Lower lobe of right lung (tissue), 2 donors: Measurements from ENCODE around the gene CCAR1. TPM values are rescaled to one million over a fixed set of nuclear protein-coding genes. Genes with fewer than 3 reads are reported as not detected.
"Not testable (repeated sequence)": the region's sequence is repeated elsewhere in the genome, so short reads cannot be mapped to it uniquely, and the experiment has no call there.

Experiments used
- ATAC-seq, 2 donors: fragments of 200-7000 bp; cut with Tn5 transposase; one replicate each; pipeline ENCODE4 v1.9.1; 2020 to 2022; ENCODE audit warnings: mild to moderate bottlenecking in 2 of 2, moderate library complexity in 2 of 2
- DNase-seq: peaks from one replicate; pipeline ENCODE4 v3.0.0-alpha.2; 2020
- H3K27ac ChIP-seq: fragments of 200-600 bp; one replicate; pipeline ENCODE4 v1.8.0; 2022
- H3K27me3 ChIP-seq: fragments of 200-600 bp; one replicate; pipeline ENCODE4 v1.8.0; 2022; ENCODE audit warnings: low read depth
- H3K36me3 ChIP-seq: fragments of 200-600 bp; one replicate; pipeline ENCODE4 v1.8.0; 2022; ENCODE audit warnings: mild to moderate bottlenecking
- H3K4me1 ChIP-seq: fragments of 200-600 bp; one replicate; pipeline ENCODE4 v1.8.0; 2022
- H3K4me3 ChIP-seq: fragments of 200-600 bp; one replicate; pipeline ENCODE4 v1.8.0; 2022; ENCODE audit warnings: mild to moderate bottlenecking
- H3K9me3 ChIP-seq: fragments of 200-600 bp; one replicate; pipeline ENCODE4 v1.8.0; 2022
- CTCF ChIP-seq: fragments of 200-600 bp; IDR thresholded peaks from one replicate; pipeline ENCODE4 v1.8.0; 2022; ENCODE audit warnings: antibody characterized with exemption, mild to moderate bottlenecking
- intact Hi-C: fragments of 100-400 bp; cut with DNase I; formaldehyde crosslinking; loops from one replicate; pipeline ENCODE4 v1.11.0; 2022
- total RNA-seq: library from RNA; stranded (reverse); fragmentation: NEBNext Ultra II Directional; extraction: Animal tissue kit (Norgen Biotek cat#: 25700); gene quantifications from one replicate; pipeline ENCODE4 v1.2.1, GENCODE V29; 2021
- donor health status: DM: no; HTN: yes; CAD: no; lungs with severe emphysema.

CCAR1 gene
- total RNA-seq, 1 donor from 2014 or later = 52.9 TPM

GRCh38 chr10:68700197-68700596, 20.8 kb upstream of the CCAR1 start:
- Histone ChIP-seq H3K36me3 (no peaks in the 10 kb centered on the region), H3K27ac (no peak overlapping the region), H3K27me3 (no peaks in the 10 kb centered on the region), H3K4me1 (no peaks in the 10 kb centered on the region), H3K4me3 (no peak overlapping the region), H3K9me3 (no peaks in the 10 kb centered on the region)
- DNase-seq (no peak), ATAC-seq (no peak)
- intact Hi-C loops = no loop called here
- no peak for TF ChIP-seq CTCF

GRCh38 chr10:68705548-68705947, 15.5 kb upstream of the CCAR1 start:
- H3K27me3 ChIP-seq = no peaks in the 10 kb centered on the region
- H3K4me3 ChIP-seq = no peak overlapping the region
- H3K9me3 ChIP-seq = no peaks in the 10 kb centered on the region
- H3K36me3 ChIP-seq = no peaks in the 10 kb centered on the region
- no peaks in the 10 kb centered on the region for H3K4me1 ChIP-seq
- ATAC-seq (no peak), DNase-seq (no peak)
- no peak overlapping the region for H3K27ac ChIP-seq
- intact Hi-C loops = no loop called here
- no peak for TF ChIP-seq CTCF

GRCh38 chr10:68708987-68709386, 12.1 kb upstream of the CCAR1 start:
- H3K9me3 ChIP-seq, ATAC-seq, H3K27me3 ChIP-seq, H3K4me1 ChIP-seq, H3K27ac ChIP-seq, intact Hi-C loops, H3K36me3 ChIP-seq, DNase-seq, H3K4me3 ChIP-seq: not testable (repeated sequence)

- DNase-seq = peak; percentile 53
- H3K9me3 ChIP-seq, H3K27ac ChIP-seq, H3K27me3 ChIP-seq, H3K4me1 ChIP-seq, H3K36me3 ChIP-seq, H3K4me3 ChIP-seq, ATAC-seq, intact Hi-C loops: not testable (repeated sequence)
Observed at GRCh38 chr10:68713065-68713464, 8.0 kb upstream of the CCAR1 start.

- H3K9me3 ChIP-seq = no peaks in the 10 kb centered on the region
- no peak for TF ChIP-seq CTCF
- no peaks in the 10 kb centered on the region for H3K27me3 ChIP-seq
- ATAC-seq (no peak), DNase-seq (no peak)
- H3K36me3 ChIP-seq = no peaks in the 10 kb centered on the region
- intact Hi-C loops = no loop called here
- H3K27ac ChIP-seq = no peak overlapping the region
- H3K4me3 ChIP-seq = no peak overlapping the region
- peaks cover 6% of the 10 kb centered on the region for H3K4me1 ChIP-seq
Observed at GRCh38 chr10:68717435-68717834, 3.6 kb upstream of the CCAR1 start.

GRCh38 chr10:68721673-68722335, 765 bp downstream of the CCAR1 start:
- no peaks in the 10 kb centered on the region for H3K9me3 ChIP-seq
- H3K4me3 ChIP-seq = peak overlapping the region; percentile 100
- H3K27me3 ChIP-seq = no peaks in the 10 kb centered on the region
- H3K36me3 ChIP-seq = peaks cover 35% of the 10 kb centered on the region
- peak overlapping the region; percentile 97 for H3K27ac ChIP-seq
- TF ChIP-seq CTCF = no peak
- ATAC-seq (peak in 1 of 2 donors; percentile 55), DNase-seq (no peak)
- peaks cover 12% of the 10 kb centered on the region for H3K4me1 ChIP-seq
- intact Hi-C loops = no loop called here
